ENCODE results near the gene PEX16.
"Not testable (repeated sequence)": the region's sequence is repeated elsewhere in the genome, so short reads cannot be mapped to it uniquely, and the experiment has no call there.

Gene PEX16

DNA sequence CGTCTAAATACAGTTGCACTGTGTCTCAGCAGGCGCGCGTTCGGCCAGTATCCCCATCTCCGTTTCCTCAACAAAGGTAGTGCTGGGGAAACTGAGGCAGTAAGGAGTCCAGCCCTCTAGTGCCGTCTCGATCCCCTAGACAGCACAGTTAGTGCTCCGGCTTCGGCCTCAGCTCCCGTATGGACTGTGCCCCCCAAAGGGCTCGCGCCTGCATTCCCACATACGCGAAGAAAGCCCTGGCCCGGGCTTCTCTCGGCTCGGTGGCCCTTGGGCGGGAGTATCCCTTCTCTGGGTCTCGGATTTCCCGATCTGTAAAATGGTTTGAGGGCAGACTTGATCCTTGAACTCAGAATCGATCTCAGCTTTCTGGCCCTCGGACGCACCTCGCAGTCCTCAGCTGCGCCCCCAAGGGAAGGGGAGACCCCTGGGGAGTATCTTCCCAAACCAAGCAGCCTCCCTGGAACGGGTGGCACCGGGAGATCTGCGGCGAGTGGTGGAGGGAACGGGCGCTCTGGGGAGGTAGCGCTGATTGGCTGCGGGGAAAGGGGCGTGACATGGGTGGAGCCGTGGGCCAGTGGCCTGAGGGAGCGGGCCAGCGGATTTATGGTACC lies 759 bp upstream of the PEX16 start:
- DNase-seq (ENCODE audit: low read depth in 2 of 2) = peak; percentile 35 to 64

- no peak for DNase-seq (ENCODE audit: low read depth in 2 of 2)
These were observed 423 bp downstream of the PEX16 start for GRCh38 chr11:45917286-45917622.

DNA sequence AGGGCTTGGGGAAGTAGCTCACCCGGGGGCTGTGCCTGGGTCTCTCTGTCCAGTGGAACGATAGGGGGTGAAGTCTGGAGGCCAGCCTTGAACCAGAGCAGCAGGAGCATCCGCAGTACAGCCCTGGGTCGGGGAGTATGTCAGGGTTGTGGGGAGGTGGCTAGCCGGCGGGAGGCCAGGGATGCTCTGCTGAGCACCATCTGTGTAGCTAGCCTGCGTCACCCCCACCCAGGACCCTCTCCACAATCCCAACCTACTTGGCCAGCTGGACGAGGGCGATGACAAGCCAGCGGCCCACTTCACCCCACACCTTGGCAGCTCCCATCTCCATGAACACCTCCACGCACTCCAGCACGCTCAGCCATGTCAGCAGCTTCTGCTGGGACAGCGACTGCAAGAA lies 2.2 kb downstream of the PEX16 start:
- DNase-seq (ENCODE audit: low read depth in 2 of 2) = no peak

DNA sequence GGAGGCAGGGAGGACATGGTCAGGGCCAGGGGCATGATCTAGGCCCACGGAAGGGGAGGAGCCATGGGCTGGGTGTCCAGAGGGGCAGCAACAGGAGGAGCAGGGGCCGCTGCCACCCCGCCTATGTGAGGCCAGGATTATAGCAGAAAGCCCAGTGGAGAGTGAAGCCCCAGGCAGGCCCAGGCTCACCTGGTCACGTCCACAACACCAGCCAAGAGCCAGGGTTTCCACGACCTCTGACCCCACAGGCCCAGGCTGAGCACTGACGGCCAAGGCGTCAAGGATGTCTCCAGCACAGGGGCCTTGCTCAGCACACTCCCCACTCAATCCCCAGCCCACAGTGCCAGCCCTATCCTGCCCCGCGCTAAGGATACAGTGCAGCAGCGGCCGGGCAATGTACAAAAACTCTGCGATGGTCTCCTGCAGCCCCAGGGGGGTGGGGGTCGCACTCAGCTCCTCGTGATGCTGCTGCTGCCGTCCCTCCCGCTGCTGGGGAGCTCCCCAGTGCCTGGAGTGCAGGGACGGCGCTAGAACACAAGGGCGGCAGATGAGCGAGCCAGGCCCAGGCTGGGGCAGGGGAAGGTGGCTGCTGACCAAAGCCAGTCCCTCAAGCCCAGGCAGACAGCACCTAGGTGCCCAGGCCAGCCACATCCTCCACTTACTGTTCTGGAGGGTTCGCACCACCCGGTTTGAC lies 3.6 kb downstream of the PEX16 start:
- DNase-seq (ENCODE audit: low read depth in 2 of 2) = no peak

DNA sequence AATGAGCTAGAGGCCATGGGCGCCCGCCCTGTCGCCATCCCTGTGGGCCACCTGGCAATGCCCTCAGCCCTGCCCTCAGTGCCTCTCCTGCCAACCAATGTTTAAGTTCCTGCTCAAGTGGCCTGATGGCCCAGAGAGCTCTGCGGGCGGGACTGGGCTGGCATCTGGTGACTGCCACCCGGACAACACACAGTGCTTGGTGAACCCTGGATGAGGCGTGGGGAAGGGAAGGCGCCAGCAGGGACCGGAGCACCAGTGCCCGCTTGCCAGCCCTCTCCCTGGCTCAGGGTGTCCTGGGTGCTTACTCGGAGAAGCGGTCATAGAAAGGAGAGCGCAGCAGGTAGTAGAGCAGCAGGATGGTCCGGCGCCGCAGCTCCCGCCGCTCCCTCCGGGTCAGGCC lies 4.2 kb downstream of the PEX16 start:
- no peak for DNase-seq (ENCODE audit: low read depth in 2 of 2)

DNA sequence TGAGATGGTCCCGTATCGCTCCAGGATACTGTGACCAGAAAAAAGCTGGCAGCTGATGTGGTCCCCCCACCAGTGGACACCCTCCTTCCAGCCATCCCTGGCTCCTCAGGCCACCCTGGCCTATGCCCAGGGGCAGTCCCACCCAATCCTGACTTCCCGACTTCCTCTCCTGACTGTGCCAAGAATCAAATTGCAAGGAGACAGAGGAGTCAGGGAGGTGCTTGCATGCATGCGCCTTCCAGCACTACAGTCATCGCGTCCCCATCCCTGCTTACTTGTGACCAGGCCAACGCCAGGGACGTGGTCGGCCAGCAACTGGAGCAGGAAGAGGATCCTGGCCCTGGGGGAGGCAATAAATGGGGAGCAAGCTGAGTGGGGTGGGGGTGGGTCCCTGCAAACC lies 7.1 kb downstream of the PEX16 start:
- no peak for DNase-seq (ENCODE audit: low read depth in 2 of 2)

DNA sequence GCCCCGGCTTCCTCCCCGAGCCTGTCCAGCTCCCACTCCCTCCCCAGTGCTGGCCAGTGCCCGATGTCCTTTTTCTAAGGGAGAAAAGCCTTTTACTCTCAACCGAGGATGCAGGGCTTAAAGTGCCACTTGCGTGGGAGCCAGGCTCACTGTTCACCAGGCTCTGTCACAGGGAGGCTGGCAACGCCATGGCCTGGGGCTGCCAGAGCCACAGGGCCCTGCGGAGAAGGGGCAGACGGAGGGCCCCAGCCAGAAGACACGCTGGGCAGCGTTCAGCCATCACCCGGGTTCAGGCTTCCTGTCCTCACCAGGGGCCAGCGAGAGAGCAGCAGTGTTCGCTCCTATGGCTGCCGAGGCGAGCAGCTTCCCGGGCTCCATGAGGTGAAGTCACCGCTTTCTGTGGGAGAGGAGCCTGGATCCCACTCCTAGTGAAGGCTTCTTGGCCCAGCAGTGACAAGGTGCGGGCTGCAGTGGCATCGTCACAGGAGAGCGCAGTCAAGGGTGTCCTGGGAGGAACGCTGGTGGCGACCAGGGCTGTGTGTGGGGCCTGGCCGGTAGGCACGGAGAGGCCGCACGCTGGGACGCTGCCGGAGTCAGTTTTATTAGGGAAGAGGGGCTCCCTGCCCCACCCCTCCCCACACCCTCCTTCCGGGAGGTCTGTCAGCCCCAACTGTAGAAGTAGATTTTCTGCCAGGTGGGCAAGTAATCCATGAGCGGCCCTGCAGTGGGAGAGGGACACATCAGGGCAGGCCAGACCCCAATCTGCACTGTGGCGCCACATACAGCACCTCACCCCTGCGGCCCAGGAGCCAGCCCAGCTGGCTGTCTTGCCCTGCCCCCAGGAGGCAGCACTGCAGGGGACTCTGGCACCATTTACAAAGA lies 7.8 kb downstream of the PEX16 start:
- no peak for DNase-seq (ENCODE audit: low read depth in 2 of 2)

GRCh38 chr11:45907911-45908370 lies 9.7 kb downstream of the PEX16 start:
- no peak for DNase-seq (ENCODE audit: low read depth in 2 of 2)

- no peak for DNase-seq (ENCODE audit: low read depth in 2 of 2)
These were observed 10.6 kb downstream of the PEX16 start, which contains the start of gene FREY1 for GRCh38 chr11:45906965-45907611. Gene FREY1 (minus strand): TSS chr11:45907271. CDS start chr11:45907245, 26 bp downstream.

- no peak for DNase-seq (ENCODE audit: low read depth in 2 of 2)
These were observed 11.5 kb downstream of the PEX16 start for GRCh38 chr11:45906096-45906682.

GRCh38 chr11:45905576-45905975 lies 12.1 kb downstream of the PEX16 start:
- DNase-seq (ENCODE audit: low read depth in 2 of 2) = not testable (repeated sequence)

- no peak for DNase-seq (ENCODE audit: low read depth in 2 of 2)
These were observed 12.6 kb downstream of the PEX16 start for GRCh38 chr11:45905095-45905494.

- no peak for DNase-seq (ENCODE audit: low read depth in 2 of 2)
These were observed 13.3 kb downstream of the PEX16 start for GRCh38 chr11:45904309-45904915.

DNA sequence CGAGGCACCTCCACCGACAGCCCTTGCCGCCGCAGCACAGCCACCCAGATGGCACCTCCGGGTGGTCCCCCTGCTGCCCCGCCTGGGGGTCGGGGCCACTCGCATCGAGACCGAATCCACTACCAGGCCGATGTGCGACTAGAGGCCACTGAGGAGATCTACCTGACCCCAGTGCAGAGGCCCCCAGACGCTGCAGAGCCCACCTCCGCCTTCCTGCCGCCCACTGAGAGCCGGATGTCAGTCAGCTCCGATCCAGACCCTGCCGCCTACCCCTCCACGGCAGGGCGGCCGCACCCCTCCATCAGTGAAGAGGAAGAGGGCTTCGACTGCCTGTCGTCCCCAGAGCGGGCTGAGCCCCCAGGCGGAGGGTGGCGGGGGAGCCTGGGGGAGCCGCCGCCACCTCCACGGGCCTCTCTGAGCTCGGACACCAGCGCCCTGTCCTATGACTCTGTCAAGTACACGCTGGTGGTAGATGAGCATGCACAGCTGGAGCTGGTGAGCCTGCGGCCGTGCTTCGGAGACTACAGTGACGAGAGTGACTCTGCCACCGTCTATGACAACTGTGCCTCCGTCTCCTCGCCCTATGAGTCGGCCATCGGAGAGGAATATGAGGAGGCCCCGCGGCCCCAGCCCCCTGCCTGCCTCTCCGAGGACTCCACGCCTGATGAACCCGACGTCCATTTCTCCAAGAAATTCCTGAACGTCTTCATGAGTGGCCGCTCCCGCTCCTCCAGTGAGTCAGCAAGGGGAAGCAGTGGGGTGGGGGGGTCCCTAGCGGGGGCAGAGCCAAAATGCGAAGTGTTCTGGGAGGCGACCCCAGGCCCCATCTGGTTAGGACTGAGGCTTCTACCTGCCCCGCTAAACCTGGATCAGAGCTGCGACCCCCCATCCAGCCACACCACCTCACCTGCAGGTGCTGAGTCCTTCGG lies 15.0 kb downstream of the PEX16 start:
- DNase-seq (ENCODE audit: low read depth in 2 of 2) = no peak

- no peak for DNase-seq (ENCODE audit: low read depth in 2 of 2)
These were observed 16.1 kb downstream of the PEX16 start for GRCh38 chr11:45901626-45902025.

- no peak for DNase-seq (ENCODE audit: low read depth in 2 of 2)
These were observed 16.6 kb downstream of the PEX16 start for GRCh38 chr11:45900916-45901617.

GRCh38 chr11:45900175-45900800 lies 17.4 kb downstream of the PEX16 start:
- DNase-seq (ENCODE audit: low read depth in 2 of 2) = not testable (repeated sequence)

DNA sequence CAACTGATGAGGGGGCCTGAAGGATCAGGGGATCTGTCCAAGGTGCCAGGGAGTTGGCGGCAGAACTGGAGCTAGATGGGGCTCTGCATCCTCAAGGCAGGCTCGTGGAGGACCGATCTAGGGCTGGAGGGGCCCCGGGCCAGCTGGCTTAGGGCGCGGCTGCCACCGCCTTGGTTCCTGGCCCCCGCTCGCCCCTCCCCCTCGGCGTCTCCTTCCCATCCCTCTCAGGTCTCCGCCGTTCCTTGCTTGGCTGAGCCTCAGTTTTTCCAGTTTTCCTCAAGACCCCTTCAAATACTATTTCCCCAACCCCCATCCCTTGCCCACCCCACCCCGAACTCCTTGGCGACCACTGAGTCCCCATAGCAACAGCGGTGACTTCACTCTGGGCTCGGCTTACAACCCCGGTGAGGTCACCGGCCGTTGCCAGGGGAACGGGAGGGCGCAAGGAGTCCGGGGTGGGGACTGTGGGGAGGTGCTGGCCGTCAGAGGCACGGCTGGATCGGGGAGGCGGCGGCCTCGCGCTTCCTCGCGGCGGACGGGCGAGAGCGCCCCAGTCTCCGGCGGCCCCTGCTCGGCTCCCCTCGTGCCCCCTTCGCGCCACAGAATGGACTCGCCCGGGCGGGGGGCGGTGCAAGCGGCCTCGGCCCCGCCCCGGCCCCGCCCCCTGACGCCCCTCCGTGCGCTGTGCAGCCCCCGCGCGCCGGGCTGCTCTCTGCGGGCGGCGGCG lies 18.1 kb downstream of the PEX16 start:
- peak; percentile 35 to 38 for DNase-seq (ENCODE audit: low read depth in 2 of 2)

Measured in activated CD4-positive, alpha-beta T cell treated with anti-CD3 and anti-CD28 coated beads for 24 hours (primary cell).